Fibroblast of skin of right quadriceps (primary cell): ENCODE measurements around the gene SLC38A9.

ENCODE experiments used
- DNase-seq: peaks from one replicate; pipeline ENCODE4 v3.0.0-alpha.2; 2013

Gene SLC38A9

DNA sequence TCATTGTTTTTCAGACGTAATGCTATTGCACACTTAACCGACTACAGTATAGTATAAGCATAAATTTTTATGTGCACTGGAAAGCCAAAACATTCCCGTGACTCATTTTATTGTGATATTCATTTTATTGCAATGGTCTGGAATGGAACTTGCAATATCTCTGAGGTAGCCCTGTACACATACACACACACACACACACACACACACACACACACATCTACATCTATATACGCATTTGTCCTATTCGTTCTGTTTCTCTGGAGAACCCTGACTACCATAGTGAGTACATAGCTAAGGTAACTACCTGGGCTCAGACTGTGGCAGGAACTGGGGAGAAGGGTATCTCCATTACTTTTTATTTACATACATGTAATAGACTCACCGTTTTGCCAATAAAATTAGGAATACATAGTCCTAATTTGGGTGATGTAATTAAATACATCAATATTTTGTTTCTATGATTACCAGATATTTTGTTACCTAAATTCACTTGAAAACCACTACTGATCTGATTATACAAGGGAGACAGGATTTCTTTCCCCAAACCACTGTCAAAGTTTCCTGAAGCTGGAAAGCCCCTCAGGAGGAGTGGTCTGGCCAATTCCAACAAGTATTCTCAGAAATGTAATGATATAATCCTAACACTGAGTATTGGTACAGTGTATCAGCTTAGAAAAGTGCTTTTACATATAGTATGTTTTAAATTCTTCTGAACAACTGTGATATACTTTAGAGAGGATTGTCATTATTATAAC lies 103.4 kb downstream of the SLC38A9 start:
- DNase-seq: peak; percentile 44

DNA sequence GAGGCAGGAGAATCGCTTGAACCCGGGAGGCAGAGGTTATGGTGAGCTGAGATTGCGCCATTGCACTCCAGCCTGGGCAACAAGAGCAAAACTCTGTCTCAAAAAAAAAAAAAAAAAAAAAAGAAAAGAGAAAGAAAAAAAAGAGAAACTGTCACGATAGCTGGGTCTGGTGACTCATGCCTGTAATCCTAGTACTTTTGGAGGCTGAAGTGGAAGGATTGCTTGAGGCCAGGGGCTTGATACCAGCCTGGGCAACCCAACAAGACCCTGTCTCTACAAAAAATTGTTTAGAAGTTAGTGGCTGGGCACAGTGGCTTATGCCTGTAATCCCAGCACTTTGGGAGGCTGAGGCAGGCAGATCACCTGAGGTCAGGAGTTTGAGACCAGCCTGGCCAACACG lies 104.8 kb downstream of the SLC38A9 start:
- DNase-seq: peak; percentile 45

DNA sequence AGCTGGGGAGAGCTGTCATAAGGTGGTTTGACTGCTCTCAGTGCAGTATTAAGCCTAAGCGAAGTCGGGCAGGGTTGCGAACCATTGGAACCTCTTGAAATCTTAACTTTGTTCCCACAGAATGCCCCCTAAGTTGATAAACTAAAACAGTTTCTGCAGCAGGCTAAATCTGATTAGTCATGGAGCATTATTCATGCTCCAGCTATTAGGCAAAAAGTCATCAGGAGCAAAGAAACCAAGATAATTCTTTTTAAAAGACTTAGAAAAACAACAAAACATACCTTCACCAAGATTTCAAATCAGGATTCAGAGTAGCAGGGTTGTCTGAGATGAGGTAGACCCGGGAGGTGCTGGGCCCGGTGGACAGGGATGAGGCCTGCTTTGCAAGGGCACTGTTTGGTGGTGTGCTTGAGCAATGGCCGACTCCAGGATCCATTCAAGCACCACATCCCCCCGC lies 107.5 kb downstream of the SLC38A9 start:
- DNase-seq: peak; percentile 74

DNA sequence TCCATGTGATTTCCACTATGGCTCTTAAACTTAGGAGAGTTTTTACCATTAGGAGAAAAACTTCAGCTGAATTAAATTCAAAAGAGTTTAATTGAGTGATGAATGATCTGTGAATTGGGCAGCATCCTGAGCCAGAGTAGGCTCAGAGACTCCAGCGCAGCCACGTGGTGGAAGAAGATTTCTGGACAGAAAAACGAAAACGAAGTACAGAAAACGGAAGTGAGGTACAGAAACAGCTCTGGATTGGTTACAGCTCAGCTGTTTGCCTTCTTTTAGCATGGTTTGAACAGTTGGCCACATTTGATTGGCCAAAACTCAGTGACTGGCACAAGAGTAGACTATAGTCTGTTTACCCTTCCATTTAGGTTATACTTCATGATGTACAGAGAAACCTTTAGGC lies 108.2 kb downstream of the SLC38A9 start:
- peak; percentile 80 for DNase-seq

DNA sequence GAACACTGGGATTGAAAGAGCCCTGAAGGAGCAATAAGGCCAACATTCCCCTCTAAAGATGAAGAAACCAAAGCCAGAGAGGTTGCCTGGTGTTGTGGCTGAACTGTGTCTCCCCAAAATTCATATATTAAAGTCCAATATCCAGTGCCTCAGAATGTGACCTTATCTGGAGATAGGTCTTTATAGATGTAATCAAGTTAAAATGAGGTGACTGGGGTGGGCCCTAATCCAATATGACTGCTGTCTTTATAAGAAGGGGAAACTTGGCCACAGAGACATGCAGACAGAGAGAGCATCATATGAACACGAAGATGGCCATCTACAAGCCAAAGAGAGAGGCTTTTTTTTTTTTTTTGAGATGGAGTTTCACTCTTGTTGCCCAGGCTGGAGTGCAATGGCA lies 110.5 kb downstream of the SLC38A9 start:
- no peak for DNase-seq

DNA sequence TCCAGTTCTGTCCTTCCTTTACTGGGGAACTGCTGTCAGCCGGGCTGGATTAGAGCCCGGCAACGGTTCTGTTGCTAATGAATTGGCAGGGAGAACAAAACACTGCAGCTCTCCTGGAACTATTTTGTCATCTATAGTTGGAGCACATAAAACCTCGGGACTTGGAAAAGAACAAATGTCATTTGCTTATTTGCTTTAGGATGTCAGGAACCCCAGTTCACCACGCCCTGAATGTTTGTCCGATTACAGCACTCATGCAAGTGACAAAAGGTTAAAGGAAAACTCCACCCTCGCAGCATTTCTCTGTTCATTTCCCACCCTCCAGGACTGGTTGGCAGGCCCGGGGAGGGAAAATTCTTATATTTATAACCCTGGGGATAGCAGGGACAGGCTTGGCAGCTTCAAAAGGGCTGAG lies 110.9 kb downstream of the SLC38A9 start:
- DNase-seq: peak; percentile 89

GRCh38 chr5:55600497-55601203 lies 111.5 kb downstream of the SLC38A9 start:
- DNase-seq: peak; percentile 84

GRCh38 chr5:55600086-55600485 lies 112.0 kb downstream of the SLC38A9 start:
- no peak for DNase-seq

DNA sequence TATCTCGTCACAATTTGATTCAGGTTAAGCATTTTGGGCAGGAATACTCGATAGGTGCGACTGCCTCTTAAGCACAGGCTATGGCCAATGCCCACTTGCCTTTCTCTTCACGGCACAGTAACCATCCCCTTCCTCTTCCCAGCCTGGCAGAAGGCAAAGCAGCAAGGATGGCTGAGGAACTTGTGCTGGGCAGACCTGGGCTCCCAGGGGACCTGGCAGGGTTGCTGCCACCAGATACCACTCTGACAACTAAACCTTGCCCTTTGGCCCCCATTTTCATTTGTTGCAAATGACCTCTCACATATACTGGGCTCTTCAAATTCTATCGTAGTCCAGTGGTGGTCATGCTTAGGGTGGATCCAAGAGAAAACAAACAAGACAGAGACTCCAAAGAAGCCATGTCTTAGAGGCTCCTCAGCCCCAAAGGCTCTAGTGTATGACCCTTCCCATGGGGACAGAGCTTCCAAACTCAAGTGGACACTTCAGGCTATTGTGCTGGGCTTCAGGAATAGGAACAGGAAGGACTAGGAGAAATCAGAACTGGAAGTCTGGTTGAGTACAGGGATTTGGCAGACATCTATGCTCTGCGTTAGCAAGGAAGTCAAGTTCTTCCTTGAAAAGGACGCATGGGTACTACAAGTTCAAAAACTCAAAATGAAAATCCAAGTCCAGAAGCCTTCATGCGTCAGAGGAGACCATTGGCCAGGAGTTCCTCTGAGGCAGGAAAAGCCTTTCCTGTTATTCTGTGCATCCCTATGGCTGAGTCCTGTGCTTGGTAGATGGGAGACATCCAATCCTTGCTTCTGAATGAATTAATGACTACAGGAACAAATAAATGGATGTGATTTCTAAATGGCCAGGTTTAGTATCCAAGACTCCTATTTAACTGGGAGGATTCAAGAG lies 112.7 kb downstream of the SLC38A9 start:
- no peak for DNase-seq

GRCh38 chr5:55597014-55597981 lies 114.8 kb downstream of the SLC38A9 start:
- DNase-seq: peak; percentile 86

DNA sequence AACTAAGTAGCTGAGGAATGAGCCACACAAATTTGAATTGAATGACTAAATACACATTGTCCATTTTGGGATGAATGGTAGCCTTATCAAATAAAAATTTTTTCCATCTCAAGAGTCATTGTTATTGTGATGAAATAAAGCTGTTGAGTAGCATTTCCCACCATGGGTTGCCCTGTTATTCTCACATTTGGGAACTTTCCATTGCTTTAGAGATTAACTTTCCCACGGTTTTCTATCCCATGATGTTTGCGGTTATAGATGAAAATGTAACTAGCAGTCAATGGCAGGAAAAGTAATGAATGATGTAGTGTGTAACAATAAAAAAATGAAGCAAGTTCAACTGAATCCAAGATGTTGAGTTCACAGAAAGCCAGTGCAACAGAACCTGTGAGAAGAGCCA lies 117.5 kb downstream of the SLC38A9 start:
- DNase-seq: peak; percentile 38

GRCh38 chr5:55593115-55593472 lies 119.0 kb downstream of the SLC38A9 start:
- DNase-seq: no peak

DNA sequence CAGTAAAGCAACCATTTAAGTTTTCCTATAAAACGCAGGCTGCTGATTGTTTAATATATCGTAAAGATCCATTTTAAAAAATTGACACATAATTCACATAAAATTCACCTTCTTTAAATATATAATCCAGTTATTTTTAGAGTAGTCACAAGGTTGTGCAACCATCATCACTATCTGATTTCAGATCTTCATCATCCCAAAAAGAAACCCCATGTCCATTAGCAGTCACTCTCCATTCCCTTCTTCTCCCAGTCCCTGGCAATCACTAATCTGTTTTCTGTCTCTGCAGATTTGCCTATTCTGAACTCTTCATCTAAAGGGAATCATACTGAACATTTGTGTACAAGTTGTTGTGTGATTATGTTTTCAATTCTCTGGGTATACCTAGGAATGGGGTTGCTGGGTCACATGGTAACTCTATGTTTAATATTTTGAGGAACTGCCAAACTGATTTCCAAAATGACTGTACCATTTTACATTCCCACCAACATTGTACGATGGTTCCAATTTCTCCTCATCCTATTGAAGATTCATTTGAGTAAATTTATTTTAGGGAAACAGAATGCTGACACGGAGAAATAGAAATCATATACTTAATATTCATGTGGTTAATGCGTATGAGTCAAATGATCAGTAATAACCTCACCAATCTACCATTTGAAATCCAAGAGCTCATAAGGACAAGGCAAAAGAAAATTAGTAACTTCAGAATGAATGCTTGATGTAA lies 119.6 kb downstream of the SLC38A9 start:
- DNase-seq: no peak

GRCh38 chr5:55591686-55592085 lies 120.4 kb downstream of the SLC38A9 start:
- DNase-seq: no peak

DNA sequence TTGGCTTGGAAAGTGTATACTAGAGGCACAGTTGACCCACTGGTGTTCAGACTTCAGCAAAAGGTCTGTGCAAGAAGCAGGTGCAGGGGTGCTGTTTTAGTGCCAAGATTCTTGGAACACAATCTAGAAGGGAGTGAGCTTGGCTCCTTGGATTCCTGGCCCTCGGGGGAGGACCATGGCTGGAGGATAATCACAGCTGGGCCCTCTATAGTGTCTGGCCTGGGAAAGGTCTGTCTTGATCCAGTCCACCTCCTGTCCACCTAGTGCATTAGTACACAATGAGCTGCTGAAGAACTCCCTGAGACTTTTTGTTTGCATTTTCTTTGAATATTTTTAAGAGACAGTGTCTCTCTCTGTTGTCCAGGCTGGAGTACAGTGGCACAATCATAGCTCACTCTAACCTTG lies 126.9 kb downstream of the SLC38A9 start:
- no peak for DNase-seq

DNA sequence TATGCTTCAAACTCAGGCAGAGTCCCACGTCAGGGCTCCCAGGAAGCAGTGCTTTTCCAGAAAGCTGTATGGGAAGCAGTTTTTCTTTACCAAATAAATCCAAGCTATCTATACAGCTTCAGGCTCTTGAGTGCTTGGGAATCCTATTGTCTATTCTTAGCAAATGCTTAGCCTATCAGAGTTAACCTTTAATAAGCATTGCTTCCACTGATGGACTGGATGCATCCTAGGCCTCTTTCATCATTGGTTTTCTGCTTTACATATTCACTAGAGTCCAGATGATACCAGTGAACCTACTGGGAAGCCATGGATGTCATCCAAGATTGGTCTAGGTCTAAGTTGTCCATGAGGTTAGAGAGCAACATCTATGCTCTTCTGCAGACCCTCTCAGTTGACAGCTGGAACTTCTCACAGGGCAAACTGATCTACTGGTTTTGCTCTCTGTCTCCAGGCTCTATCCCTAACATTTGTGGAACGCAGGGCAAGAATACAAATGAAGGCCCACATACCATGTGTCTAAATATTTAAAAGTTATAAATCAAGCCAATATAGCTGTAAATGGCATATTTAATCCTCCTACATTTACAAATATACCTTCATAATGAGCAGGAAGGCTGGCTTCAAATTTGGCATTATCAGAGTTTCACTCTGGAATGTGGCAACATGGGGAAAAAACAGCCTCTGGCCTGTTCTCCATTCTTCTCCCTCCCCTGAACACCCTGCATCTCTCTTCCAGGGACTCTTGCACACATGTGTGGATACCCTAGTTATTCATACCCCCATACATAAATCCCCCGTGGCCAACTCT lies 127.5 kb downstream of the SLC38A9 start:
- DNase-seq: no peak

GRCh38 chr5:55583578-55583977 lies 128.5 kb downstream of the SLC38A9 start:
- no peak for DNase-seq

- no peak for DNase-seq
Observed at GRCh38 chr5:55582256-55582655, 129.9 kb downstream of the SLC38A9 start.

GRCh38 chr5:55580042-55580441 lies 132.1 kb downstream of the SLC38A9 start:
- DNase-seq: no peak

- no peak for DNase-seq
Observed at GRCh38 chr5:55578771-55579170, 133.4 kb downstream of the SLC38A9 start.
